ENCODE results near the gene LEMD3.

Gene LEMD3

GRCh38 chr12:65169320-65170208, at the start of gene LEMD3:
Gene LEMD3, plus strand, starts transcription at chr12:65169583. Its CDS starts 14 bp downstream, at chr12:65169597.
- DNase-seq (ENCODE audit: low spot score) = peak; percentile 97

GRCh38 chr12:65121049-65121955, 48.1 kb upstream of the LEMD3 start, which contains the start of gene WIF1:
Gene WIF1, minus strand, starts transcription at chr12:65121305. Its CDS starts 114 bp downstream, at chr12:65121191.
- peak; percentile 48 for DNase-seq (ENCODE audit: low spot score)

GRCh38 chr12:65121956-65122469, 47.4 kb upstream of the LEMD3 start:
- no peak for DNase-seq (ENCODE audit: low spot score)

GRCh38 chr12:65122703-65123102, 46.7 kb upstream of the LEMD3 start:
- no peak for DNase-seq (ENCODE audit: low spot score)

GRCh38 chr12:65123435-65124063, 45.8 kb upstream of the LEMD3 start:
- peak; percentile 44 for DNase-seq (ENCODE audit: low spot score)

- peak; percentile 17 for DNase-seq (ENCODE audit: low spot score)
Observed at GRCh38 chr12:65125247-65125646, 44.1 kb upstream of the LEMD3 start.

- no peak for DNase-seq (ENCODE audit: low spot score)
Observed at GRCh38 chr12:65125975-65126374, 43.4 kb upstream of the LEMD3 start.

- DNase-seq (ENCODE audit: low spot score) = no peak
Observed at GRCh38 chr12:65126482-65126881, 42.9 kb upstream of the LEMD3 start.

GRCh38 chr12:65133879-65134278, 35.5 kb upstream of the LEMD3 start:
- DNase-seq (ENCODE audit: low spot score) = no peak

GRCh38 chr12:65139389-65139788, 30.0 kb upstream of the LEMD3 start:
- no peak for DNase-seq (ENCODE audit: low spot score)

GRCh38 chr12:65140738-65141137, 28.6 kb upstream of the LEMD3 start:
- DNase-seq (ENCODE audit: low spot score) = no peak

- DNase-seq (ENCODE audit: low spot score) = no peak
Observed at GRCh38 chr12:65147312-65147905, 22.0 kb upstream of the LEMD3 start.

GRCh38 chr12:65152012-65152411, 17.4 kb upstream of the LEMD3 start:
- DNase-seq (ENCODE audit: low spot score) = no peak

- DNase-seq (ENCODE audit: low spot score) = no peak
Observed at GRCh38 chr12:65152596-65152995, 16.8 kb upstream of the LEMD3 start.

- no peak for DNase-seq (ENCODE audit: low spot score)
Observed at GRCh38 chr12:65155784-65156183, 13.6 kb upstream of the LEMD3 start.

GRCh38 chr12:65156366-65156841, 13.0 kb upstream of the LEMD3 start:
- no peak for DNase-seq (ENCODE audit: low spot score)

- no peak for DNase-seq (ENCODE audit: low spot score)
Observed at GRCh38 chr12:65157091-65157490, 12.3 kb upstream of the LEMD3 start.

- no peak for DNase-seq (ENCODE audit: low spot score)
Observed at GRCh38 chr12:65162609-65163008, 6.8 kb upstream of the LEMD3 start.

- DNase-seq (ENCODE audit: low spot score) = no peak
Observed at GRCh38 chr12:65164244-65164643, 5.1 kb upstream of the LEMD3 start.

- DNase-seq (ENCODE audit: low spot score) = no peak
Observed at GRCh38 chr12:65164774-65165173, 4.6 kb upstream of the LEMD3 start.

GRCh38 chr12:65168681-65169319, 583 bp upstream of the LEMD3 start:
- no peak for DNase-seq (ENCODE audit: low spot score)

All from Ammon's horn (tissue), 1 donor.